GM12878 (cell line): Measurements from ENCODE around the gene AMER2. TPM values are rescaled to one million over a fixed set of nuclear protein-coding genes. Genes with fewer than 3 reads are reported as not detected.

Experiments
- ATAC-seq: fragments of 200-7000 bp; cut with Tn5 transposase; 3 replicates; pipeline ENCODE4 v1.9.1; 2020; ENCODE audit warnings: mild to moderate bottlenecking, moderate library complexity
- BruUV-seq: library from RNA; stranded (reverse); fragments of 400-500 nt; replicated peaks from 2 replicates; lab custom pipeline; 2021; lab: Mats Ljungman, UMichigan
- CTCF ChIA-PET: fragments of 300-600 bp; sonication (Branson Sonifier 250); formaldehyde crosslinking; extraction: SDS; loops from one replicate; lab custom pipeline; 2021; ENCODE audit warnings: inconsistent platforms; lab: Yijun Ruan, JAX
- POLR2A ChIA-PET: fragments of 350-600 bp; formaldehyde crosslinking; extraction: SDS; loops from one replicate; lab custom pipeline; 2021; ENCODE audit warnings: inconsistent platforms; lab: Charles Lee
- RAD21 ChIA-PET: fragments of 300-600 bp; sonication (Branson Sonifier 250); formaldehyde crosslinking; loops from one replicate; lab custom pipeline; 2023; ENCODE audit warnings: antibody characterized with exemption; ENCODE audit not compliant: unreplicated experiment; lab: Charles Lee
- SMC1A ChIA-PET: fragments of 300-600 bp; sonication (Branson Sonifier 250); formaldehyde crosslinking; loops from one replicate; lab custom pipeline; 2023; ENCODE audit not compliant: unreplicated experiment, uncharacterized antibody; lab: Charles Lee
- DNase-seq: peaks from one replicate; pipeline ENCODE4 v3.0.0-alpha.2; 2011; ENCODE audit warnings: low read depth, low spot score
- FAIRE-seq: peaks from 3 replicates; lab custom pipeline; 2011; peaks lifted over from hg19 to GRCh38; lab: Jason Lieb, UNC
- H2AFZ ChIP-seq: 2 replicates; pipeline ENCODE4 v1.6.0; 2011; ENCODE audit warnings: low read depth, low read length, control low read depth; ENCODE audit not compliant: control insufficient read depth
- H3K27ac ChIP-seq: 2 replicates; pipeline ENCODE4 v1.5.1; 2011; ENCODE audit warnings: control low read depth; ENCODE audit not compliant: control insufficient read depth, insufficient read depth
- H3K27me3 ChIP-seq, 2 experiments: replicated peaks in 1 of 2; 2 replicates each; pipeline versions ENCODE4 v1.6.0 to v1.6.1; 2011; ENCODE audit warnings: low read length in 1 of 2; ENCODE audit not compliant: control insufficient read depth in 2 of 2, insufficient read depth in 2 of 2
- H3K36me3 ChIP-seq, 2 experiments: 2 replicates each; pipeline ENCODE4 v1.5.1; 2011; ENCODE audit warnings: low read length in 1 of 2; ENCODE audit not compliant: control insufficient read depth in 2 of 2, insufficient read depth in 2 of 2
- H3K4me1 ChIP-seq: 2 replicates; pipeline ENCODE4 v1.6.1; 2011; ENCODE audit warnings: mild to moderate bottlenecking, low read length, moderate library complexity, mixed read lengths; ENCODE audit not compliant: control insufficient read depth, insufficient read depth
- H3K4me2 ChIP-seq: 2 replicates; pipeline ENCODE4 v1.6.0; 2011; ENCODE audit warnings: control low read depth; ENCODE audit not compliant: control insufficient read depth, insufficient read depth
- H3K4me3 ChIP-seq: fragments of 200-600 bp; sonication (generic); 2 replicates; pipeline ENCODE4 v1.5.1; 2016
- H3K79me2 ChIP-seq: 2 replicates; pipeline ENCODE4 v1.6.0; 2011; ENCODE audit warnings: low read length; ENCODE audit not compliant: control insufficient read depth, insufficient read depth
- H3K9ac ChIP-seq: 2 replicates; pipeline ENCODE4 v1.8.0; 2011; ENCODE audit warnings: low read length, control low read depth, mixed read lengths; ENCODE audit not compliant: control insufficient read depth, insufficient read depth
- H3K9me3 ChIP-seq: replicated peaks from 3 replicates; pipeline ENCODE4 v1.5.1; 2011; ENCODE audit warnings: mild to moderate bottlenecking, low read length; ENCODE audit not compliant: control insufficient read depth, insufficient read depth
- H4K20me1 ChIP-seq: 2 replicates; pipeline ENCODE4 v1.6.0; 2011; ENCODE audit not compliant: control insufficient read depth, insufficient read depth
- JUND ChIP-seq: IDR thresholded peaks from 2 replicates; pipeline ENCODE4 v1.6.1; 2012; ENCODE audit warnings: low read depth, mild to moderate bottlenecking, low read length, improper control_type of control experiment, moderate library complexity
- MYC ChIP-seq: IDR thresholded peaks from 2 replicates; pipeline ENCODE4 v1.6.1; 2011; ENCODE audit warnings: mild to moderate bottlenecking, low read length, moderate library complexity, inconsistent platforms; ENCODE audit not compliant: insufficient read depth, insufficient replicate concordance, insufficient read length, severe bottlenecking
- PAX5 ChIP-seq: IDR thresholded peaks from 2 replicates; pipeline ENCODE4 v1.6.1; 2011; ENCODE audit warnings: low read depth, low read length, borderline replicate concordance
- PBX3 ChIP-seq: IDR thresholded peaks from 2 replicates; pipeline ENCODE4 v1.6.1; 2011; ENCODE audit warnings: mild to moderate bottlenecking, low read depth, low read length, moderate library complexity; ENCODE audit not compliant: insufficient replicate concordance
- RFX5 ChIP-seq: IDR thresholded peaks from 2 replicates; pipeline ENCODE4 v1.6.1; 2011; ENCODE audit warnings: low read depth, low read length, improper control_type of control experiment
- RUNX3 ChIP-seq: IDR thresholded peaks from 2 replicates; pipeline ENCODE4 v1.6.1; 2012; ENCODE audit warnings: low read length, inconsistent platforms
- SREBF1 ChIP-seq: IDR thresholded peaks from 2 replicates; pipeline ENCODE4 v1.6.1; 2012; ENCODE audit warnings: mild to moderate bottlenecking, low read length
- whole genome bisulfite sequencing: methylation state at CpG from one replicate; pipeline ENCODE4 v1.1.6; 2016; ENCODE audit warnings: low lambda C conversion rate; ENCODE audit not compliant: insufficient replicate concordance, insufficient coverage; ENCODE audit errors: missing lambda C conversion rate; 5-methylcytosine and 5-hydroxymethylcytosine counted together
- in situ Hi-C: fragments of 300-500 bp; cut with MboI; formaldehyde crosslinking; loops from 9 replicates; pipeline ENCODE4 v1.14.3; 2018; ENCODE audit warnings: mixed read lengths
- intact Hi-C: fragments of 100-400 bp; cut with micrococcal nuclease; formaldehyde crosslinking; loops from one replicate; pipeline ENCODE4 v1.14.2; 2022; ENCODE audit not compliant: unreplicated experiment
- polyA plus RNA-seq, 11 experiments: library from polyadenylated mRNA; depleted of rRNA in 4 of 11; unstranded in 6 of 11; stranded (reverse) in 5 of 11; fragments of >200 nt; fragmentation: Nextera tagmentation in 4 of 11; fragmentation: Illumina TruSeq in 1 of 11; extraction: Ambion mirVana in 4 of 11; extraction: Trizol in 1 of 11; gene quantifications; 1 replicate in 1 of 11; 2 replicates in 10 of 11; pipeline versions ENCODE4 v1.2.1 to v1.2.3, GENCODE V29; 2011 to 2016; ENCODE audit warnings: inconsistent platforms in 2 of 11, missing spikeins in 2 of 11, low read depth in 1 of 11
- small RNA-seq: library from RNA; depleted of rRNA; stranded (forward); fragments of <200 nt; gene quantifications from one replicate; pipeline ENCODE3, GENCODE V24; 2014
- total RNA-seq, 4 experiments: library from RNA; depleted of rRNA in 3 of 4; stranded (reverse); fragments of >200 nt in 3 of 4; fragmentation: Illumina TruSeq in 1 of 4; extraction: Trizol in 1 of 4; gene quantifications; 2 replicates each; pipeline versions ENCODE4 v1.2.1 to v1.2.3, GENCODE V29; 2013 to 2021

The AMER2 gene
- total and polyA plus RNA-seq, 10 of the 15 experiments (the other 5 are each of a cell fraction or from before 2014, with no cell fraction given) = 0.01 to 0.34 (median 0.21) TPM

DNA sequence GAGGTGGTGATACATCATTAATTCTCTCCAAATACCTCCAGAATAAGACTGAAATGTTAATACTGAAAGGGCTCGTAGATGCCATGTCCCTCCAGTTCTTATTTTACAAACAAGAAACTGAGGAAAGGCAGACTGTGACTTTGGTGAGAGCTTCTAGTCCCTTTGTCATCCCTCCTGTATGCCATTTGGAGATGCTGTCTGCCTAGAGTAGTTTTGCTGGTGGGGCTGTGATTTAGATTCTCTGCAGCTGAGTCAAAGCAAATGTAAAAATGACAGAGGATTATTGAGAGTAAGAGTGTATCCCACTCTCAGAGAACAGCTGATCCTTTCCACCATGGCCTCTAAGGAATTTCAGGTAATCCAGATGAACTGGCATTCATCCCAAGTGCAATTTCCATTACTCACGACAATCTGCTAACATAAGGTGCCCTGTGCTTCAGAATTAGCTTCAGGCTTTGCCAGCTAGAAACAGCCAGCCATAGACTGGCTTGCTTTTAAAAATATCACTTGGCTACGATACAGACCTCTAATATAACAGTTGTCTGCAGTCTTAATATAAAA, 59.3 kb downstream of the AMER2 start:
- FAIRE-seq = no peak
- H3K9me3 ChIP-seq = no peaks in the 10 kb centered on the region
- CTCF ChIA-PET = interaction anchor here (0.6 to 4.0 kb wide), 13 partner anchors 9 to 919 kb away, joined by 3 to 48 read pairs (median 4); no protein-coding TSS in a partner anchor

More for the DNA sequence above, 59.3 kb downstream of the AMER2 start:
- intact Hi-C loops (no loop called here), in situ Hi-C loops (no loop called here)
- Histone ChIP-seq H2AFZ (no peak overlapping the region), H3K4me2 (no peak overlapping the region), H4K20me1 (no peaks in the 10 kb centered on the region), H3K36me3 (no peaks in the 10 kb centered on the region), H3K9ac (no peak overlapping the region), H3K4me3 (no peak overlapping the region), H3K4me1 (peaks cover 9% of the 10 kb centered on the region; the same call in 1 of the 2 replicates), H3K27me3 (peaks cover 0 to 3% of the 10 kb centered on the region in 2 experiments; a peak in 1 of 4 replicates), H3K79me2 (no peaks in the 10 kb centered on the region), H3K27ac (no peak overlapping the region)
- ChIA-PET SMC1A (interaction anchor here (2.1 to 2.5 kb wide), 2 partner anchors 10 to 29 kb away, joined by 8 read pairs; no protein-coding TSS in a partner anchor), RAD21 (interaction anchor here (0.6 to 1.2 kb wide), 4 partner anchors 9 to 135 kb away, joined by 3 read pairs; no protein-coding TSS in a partner anchor), POLR2A (no interaction called here)
- no peak for DNase-seq
- no peak for ATAC-seq
- 6% methylated on average over 3 of the region's 3 CpGs for WGBS
- BruUV-seq = no TSS peak
- TF ChIP-seq MYC (no peak), PBX3 (no peak), PAX5 (no peak), RUNX3 (no peak), JUND (no peak), SREBF1 (no peak), RFX5 (no peak)

Small RNA genes within 50 kb of the gene (small RNA-seq; reads per million reads assigned to genes)
- gene AL359757.1 (not detected), gene AL359757.2 (not detected)

Other genes starting within 250 kb of the AMER2 start
- 0.05 and 0.11 TPM in 2 replicates for gene PABPC3, start 76.2 kb downstream of the AMER2 start, total RNA-seq (2014; rRNA removed)
- 0.04 and 0.09 TPM in 2 replicates for gene PABPC3, start 76.2 kb downstream of the AMER2 start, total RNA-seq (2014; rRNA removed; fragmentation: Illumina TruSeq; extraction: Trizol)
- gene PABPC3, start 76.2 kb downstream of the AMER2 start, total RNA-seq (2021) = 0.28 and 0.35 TPM in 2 replicates
- 0.34 and 0.49 TPM in 2 replicates for gene PABPC3, start 76.2 kb downstream of the AMER2 start, polyA plus RNA-seq (2011; rRNA removed)
- 0.87 TPM in 2 replicates for gene PABPC3, start 76.2 kb downstream of the AMER2 start, polyA plus RNA-seq (2014; fragmentation: Illumina TruSeq; extraction: Trizol)
- under 1 TPM; 0.26 to 0.35 TPM for gene PABPC3, start 76.2 kb downstream of the AMER2 start, polyA plus RNA-seq (2014; fragmentation: Nextera tagmentation; extraction: Ambion mirVana)
- 0.12 and 0.18 TPM in 2 replicates for gene PABPC3, start 76.2 kb downstream of the AMER2 start, polyA plus RNA-seq (2014; rRNA removed)
- gene PABPC3, start 76.2 kb downstream of the AMER2 start, polyA plus RNA-seq (2016; fragmentation: Nextera tagmentation; extraction: Ambion mirVana) = under 1 TPM; 0.28 to 0.32 TPM
- 14.1 and 16.7 TPM in 2 replicates for gene MTMR6, start 115.2 kb upstream of the AMER2 start, total RNA-seq (2014; rRNA removed)
- gene MTMR6, start 115.2 kb upstream of the AMER2 start, total RNA-seq (2014; rRNA removed; fragmentation: Illumina TruSeq; extraction: Trizol) = 19.2 and 19.4 TPM in 2 replicates
- 13.8 and 13.9 TPM in 2 replicates for gene MTMR6, start 115.2 kb upstream of the AMER2 start, total RNA-seq (2021)
- gene MTMR6, start 115.2 kb upstream of the AMER2 start, polyA plus RNA-seq (2011; rRNA removed) = 15.1 and 21.1 TPM in 2 replicates
- 17.0 and 20.7 TPM in 2 replicates for gene MTMR6, start 115.2 kb upstream of the AMER2 start, polyA plus RNA-seq (2014; fragmentation: Illumina TruSeq; extraction: Trizol)
- 10 to 100 TPM; 13.0 to 21.0 TPM for gene MTMR6, start 115.2 kb upstream of the AMER2 start, polyA plus RNA-seq (2014; fragmentation: Nextera tagmentation; extraction: Ambion mirVana)
- 7.1 and 9.8 TPM in 2 replicates for gene MTMR6, start 115.2 kb upstream of the AMER2 start, polyA plus RNA-seq (2014; rRNA removed)
- gene MTMR6, start 115.2 kb upstream of the AMER2 start, polyA plus RNA-seq (2016; fragmentation: Nextera tagmentation; extraction: Ambion mirVana) = 10 to 100 TPM; 23.5 to 24.2 TPM
- gene NUP58, start 129.3 kb upstream of the AMER2 start, total RNA-seq (2014; rRNA removed) = 58.1 and 75.6 TPM in 2 replicates
- 56.6 and 58.0 TPM in 2 replicates for gene NUP58, start 129.3 kb upstream of the AMER2 start, total RNA-seq (2014; rRNA removed; fragmentation: Illumina TruSeq; extraction: Trizol)
- 46.7 and 54.5 TPM in 2 replicates for gene NUP58, start 129.3 kb upstream of the AMER2 start, total RNA-seq (2021)
- 78.0 and 110 TPM in 2 replicates for gene NUP58, start 129.3 kb upstream of the AMER2 start, polyA plus RNA-seq (2011; rRNA removed)
- 47.9 and 62.7 TPM in 2 replicates for gene NUP58, start 129.3 kb upstream of the AMER2 start, polyA plus RNA-seq (2014; fragmentation: Illumina TruSeq; extraction: Trizol)
- 10 to 100 TPM; 12.1 to 14.0 TPM for gene NUP58, start 129.3 kb upstream of the AMER2 start, polyA plus RNA-seq (2014; fragmentation: Nextera tagmentation; extraction: Ambion mirVana)
- gene NUP58, start 129.3 kb upstream of the AMER2 start, polyA plus RNA-seq (2014; rRNA removed) = 37.7 and 42.5 TPM in 2 replicates
- gene NUP58, start 129.3 kb upstream of the AMER2 start, polyA plus RNA-seq (2016; fragmentation: Nextera tagmentation; extraction: Ambion mirVana) = 10 to 100 TPM; 38.9 to 49.8 TPM
- 0.05 TPM in 1 of 2 replicates, not detected in the other for gene ATP8A2, start 199.7 kb upstream of the AMER2 start, total RNA-seq (2014; rRNA removed)
- gene ATP8A2, start 199.7 kb upstream of the AMER2 start, total RNA-seq (2014; rRNA removed; fragmentation: Illumina TruSeq; extraction: Trizol) = not detected in 2 replicates
- gene ATP8A2, start 199.7 kb upstream of the AMER2 start, total RNA-seq (2021) = not detected in 2 replicates
- gene ATP8A2, start 199.7 kb upstream of the AMER2 start, polyA plus RNA-seq (2011; rRNA removed) = 0.01 and 0.04 TPM in 2 replicates
- gene ATP8A2, start 199.7 kb upstream of the AMER2 start, polyA plus RNA-seq (2014; fragmentation: Illumina TruSeq; extraction: Trizol) = 0.01 TPM in 1 of 2 replicates, not detected in the other
- not detected for gene ATP8A2, start 199.7 kb upstream of the AMER2 start, polyA plus RNA-seq (2014; fragmentation: Nextera tagmentation; extraction: Ambion mirVana)
- 0.04 and 0.06 TPM in 2 replicates for gene ATP8A2, start 199.7 kb upstream of the AMER2 start, polyA plus RNA-seq (2014; rRNA removed)
- not detected for gene ATP8A2, start 199.7 kb upstream of the AMER2 start, polyA plus RNA-seq (2016; fragmentation: Nextera tagmentation; extraction: Ambion mirVana)